Measurements from ENCODE around the gene ZNF460. TPM values are rescaled to one million over a fixed set of nuclear protein-coding genes. Genes with fewer than 3 reads are reported as not detected.

The ZNF460 gene
- total RNA-seq = 10 to 100 TPM; 59.1 to 63.1 TPM

- ChIA-PET CTCF (no interaction called here), POLR2A (interaction anchor here (0.6 to 1.4 kb wide), 4 partner anchors 31 to 156 kb away, joined by 3 read pairs; no protein-coding TSS in a partner anchor)
- no peak for TF ChIP-seq CTCF (IDR thresholded peaks at IDR 0.05)
- intact Hi-C loops (cut with micrococcal nuclease) = loop anchor here (1.0 to 10.0 kb wide), 2 partner anchors 40 to 84 kb away; partner anchors contain the start of genes TRAPPC2B, ZNF547 and ZNF805
- no peaks in the 10 kb centered on the region for H3K27me3 Mint-ChIP-seq
- H3K36me3 Mint-ChIP-seq (ENCODE audit: low read depth) = peaks cover 50% of the 10 kb centered on the region
- no peak within 1 kb of the TSS for H3K4me3 Mint-ChIP-seq
- peaks cover 31% of the 10 kb centered on the region for H3K4me1 Mint-ChIP-seq (ENCODE audit: low read depth)
- H3K9me3 Mint-ChIP-seq = no peaks in the 10 kb centered on the region
- no peak within 1 kb of the TSS for H3K27ac Mint-ChIP-seq
- DNase-seq (peak; percentile 99), ATAC-seq (peak; percentile 85)
Observed at GRCh38 chr19:57280165-57280961, at the start of gene ZNF460. ZNF460 (plus strand) TSS chr19:57280485; CDS start chr19:57280807, 322 bp downstream.

GRCh38 chr19:57231686-57232085 is 48.6 kb upstream of the ZNF460 start:
- CTCF ChIA-PET = no interaction called here
- DNase-seq (no peak), ATAC-seq (no peak)
- Mint-ChIP-seq H3K36me3 (ENCODE audit: low read depth) (no peaks in the 10 kb centered on the region), H3K27ac (no peak overlapping the region), H3K9me3 (no peaks in the 10 kb centered on the region), H3K4me1 (ENCODE audit: low read depth) (no peaks in the 10 kb centered on the region), H3K27me3 (no peaks in the 10 kb centered on the region), H3K4me3 (no peak overlapping the region)
- intact Hi-C loops (cut with micrococcal nuclease) = no loop called here
- POLR2A ChIA-PET = no interaction called here
- no peak for TF ChIP-seq CTCF (IDR thresholded peaks at IDR 0.05)

- intact Hi-C loops (cut with micrococcal nuclease) = no loop called here
- no peaks in the 10 kb centered on the region for H3K27me3 Mint-ChIP-seq
- ATAC-seq = no peak
- H3K9me3 Mint-ChIP-seq = no peaks in the 10 kb centered on the region
- no peak for TF ChIP-seq CTCF (IDR thresholded peaks at IDR 0.05)
- no peak overlapping the region for H3K27ac Mint-ChIP-seq
- no peak overlapping the region for H3K4me3 Mint-ChIP-seq
- DNase-seq = no peak
- H3K4me1 Mint-ChIP-seq (ENCODE audit: low read depth) = no peaks in the 10 kb centered on the region
- ChIA-PET POLR2A (no interaction called here), CTCF (no interaction called here)
- no peaks in the 10 kb centered on the region for H3K36me3 Mint-ChIP-seq (ENCODE audit: low read depth)
Observed at GRCh38 chr19:57233207-57233606, 47.1 kb upstream of the ZNF460 start.

DNA sequence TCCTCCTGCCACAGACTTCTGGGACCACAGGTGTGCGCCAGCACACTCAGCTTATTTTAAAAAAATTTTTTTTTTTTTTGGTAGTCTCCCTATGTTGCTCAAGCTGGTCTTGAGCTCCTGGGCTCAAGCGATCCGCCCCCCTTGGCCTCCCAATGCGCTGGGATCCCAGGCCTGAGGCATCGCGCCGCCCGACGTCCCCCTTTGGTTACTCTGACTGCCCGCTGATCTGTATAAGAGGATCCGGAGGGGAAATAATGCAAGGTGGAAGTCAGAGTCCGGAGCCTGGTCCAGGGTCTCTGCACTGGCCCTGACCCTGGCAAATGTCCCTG is 40.3 kb upstream of the ZNF460 start:
- intact Hi-C loops (cut with micrococcal nuclease) = loop anchor here (1.0 kb wide), 1 partner anchor 40 kb away; the partner anchor contains the start of gene ZNF460
- POLR2A ChIA-PET = interaction anchor here (1.0 to 1.7 kb wide), 2 partner anchors 10 to 39 kb away, joined by 3 to 4 read pairs; no protein-coding TSS in a partner anchor

More for the DNA sequence above, 40.3 kb upstream of the ZNF460 start:
- peaks cover 36% of the 10 kb centered on the region for H3K4me1 Mint-ChIP-seq (ENCODE audit: low read depth)
- no peaks in the 10 kb centered on the region for H3K9me3 Mint-ChIP-seq
- peak overlapping the region; percentile 90 for H3K27ac Mint-ChIP-seq
- H3K4me3 Mint-ChIP-seq = peak overlapping the region; percentile 82
- CTCF ChIA-PET = no interaction called here
- ATAC-seq (no peak), DNase-seq (no peak)
- H3K27me3 Mint-ChIP-seq = no peaks in the 10 kb centered on the region
- H3K36me3 Mint-ChIP-seq (ENCODE audit: low read depth) = peaks cover 14% of the 10 kb centered on the region
- TF ChIP-seq CTCF (IDR thresholded peaks at IDR 0.05) = no peak

Data from activated CD8-positive, alpha-beta T cell treated with anti-CD3 and anti-CD28 coated beads for 36 hours (primary cell).